DMS114 treated with DMSO at 0.1 percent for 48 hours (cell line): Measurements from ENCODE around the gene ITGA1.
"Not testable (repeated sequence)": the region's sequence is repeated elsewhere in the genome, so short reads cannot be mapped to it uniquely, and the experiment has no call there.

ENCODE experiments used
- DNase-seq: peaks from one replicate; lab custom pipeline; 2025; ENCODE audit not compliant: unreplicated experiment; lab: John Stamatoyannopoulos, UW

ITGA1 gene

GRCh38 chr5:52947208-52947607 is 159.5 kb downstream of the ITGA1 start:
- no peak for DNase-seq

GRCh38 chr5:52947851-52948250 is 160.1 kb downstream of the ITGA1 start:
- DNase-seq, result no peak

GRCh38 chr5:52948418-52949076 is 160.8 kb downstream of the ITGA1 start:
- peak; percentile 60 for DNase-seq

- DNase-seq, result no peak
These were observed 163.0 kb downstream of the ITGA1 start for GRCh38 chr5:52950686-52951085.

- no peak for DNase-seq
These were observed 164.8 kb downstream of the ITGA1 start for GRCh38 chr5:52952483-52952882.

GRCh38 chr5:52956014-52956413 is 168.3 kb downstream of the ITGA1 start:
- DNase-seq, result no peak

- DNase-seq, result no peak
These were observed 169.4 kb downstream of the ITGA1 start for GRCh38 chr5:52956915-52957747.

- DNase-seq, result no peak
These were observed 173.6 kb downstream of the ITGA1 start for GRCh38 chr5:52961274-52961681.

GRCh38 chr5:52963636-52964035 is 175.9 kb downstream of the ITGA1 start:
- no peak for DNase-seq

- DNase-seq, result no peak
These were observed 176.4 kb downstream of the ITGA1 start for GRCh38 chr5:52964138-52964537.

- not testable (repeated sequence) for DNase-seq
These were observed 188.4 kb downstream of the ITGA1 start for GRCh38 chr5:52976157-52976556.

GRCh38 chr5:52977264-52977897 is 189.7 kb downstream of the ITGA1 start:
- DNase-seq, result no peak

GRCh38 chr5:52981507-52981906 is 193.8 kb downstream of the ITGA1 start:
- no peak for DNase-seq

- DNase-seq, result no peak
These were observed 196.3 kb downstream of the ITGA1 start for GRCh38 chr5:52983731-52984636.

- no peak for DNase-seq
These were observed 197.6 kb downstream of the ITGA1 start for GRCh38 chr5:52985306-52985705.

GRCh38 chr5:52987711-52988331 is 200.1 kb downstream of the ITGA1 start:
- DNase-seq, result no peak

- DNase-seq, result no peak
These were observed 200.8 kb downstream of the ITGA1 start for GRCh38 chr5:52988335-52989024.

- DNase-seq, result no peak
These were observed 201.5 kb downstream of the ITGA1 start, which contains the start of gene ITGA2 for GRCh38 chr5:52989025-52989780. Gene ITGA2, plus strand, starts transcription at chr5:52989352. Its CDS starts 117 bp downstream, at chr5:52989469.
